Measurements from ENCODE around the gene NLRP1.

GRCh38 chr17:5522476-5522875 lies 61.8 kb downstream of the NLRP1 start:
- TF ChIP-seq CTCF (conservative IDR thresholded peaks at IDR 0.05; ENCODE audit: low read length) = peak; percentile 39
- no peak for TF ChIP-seq EZH2phosphoT487 (IDR thresholded peaks at IDR 0.05; ENCODE audit: borderline replicate concordance)

Measured in Loucy (cell line).